ENCODE results near the gene COX6B2.
A peak's percentile ranks its signal among the peaks of the same experiment; 100 is the strongest.

Gene COX6B2

DNA sequence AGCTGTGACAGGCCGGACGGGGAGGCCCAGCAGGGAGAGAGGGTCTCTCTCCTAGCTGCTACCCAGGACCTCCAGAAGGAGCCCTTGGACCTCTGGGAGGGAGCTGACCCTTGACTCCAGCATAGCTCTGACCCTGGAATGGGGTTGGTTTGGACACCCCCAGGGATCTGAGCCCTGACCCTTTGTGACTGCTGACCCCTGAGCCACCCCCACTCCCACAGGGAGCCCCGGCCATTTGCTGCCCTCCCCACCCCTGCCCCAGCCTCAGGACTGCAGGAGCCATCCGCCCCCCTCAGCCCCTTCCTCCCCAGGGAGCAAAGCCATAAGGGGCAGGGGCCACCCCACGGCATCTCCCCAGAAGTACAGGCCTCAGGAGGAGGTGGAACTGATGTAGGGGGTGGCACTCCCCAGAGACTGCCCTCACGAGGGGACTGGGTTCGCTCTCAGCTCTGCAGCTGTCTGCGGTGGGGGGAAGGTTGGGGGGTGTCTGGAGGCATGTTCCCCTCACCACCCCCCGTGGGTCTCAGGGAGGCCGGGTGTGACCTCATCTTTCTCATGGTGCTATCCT lies 7.0 kb downstream of the COX6B2 start:
- peak overlapping the region; percentile 68 for H3K27ac ChIP-seq
- H3K9me3 ChIP-seq (ENCODE audit: severe bottlenecking): no peaks in the 10 kb centered on the region
- no peak overlapping the region for H3K4me3 ChIP-seq (ENCODE audit: low read depth, low read length)
- TF ChIP-seq, protein P1, sequence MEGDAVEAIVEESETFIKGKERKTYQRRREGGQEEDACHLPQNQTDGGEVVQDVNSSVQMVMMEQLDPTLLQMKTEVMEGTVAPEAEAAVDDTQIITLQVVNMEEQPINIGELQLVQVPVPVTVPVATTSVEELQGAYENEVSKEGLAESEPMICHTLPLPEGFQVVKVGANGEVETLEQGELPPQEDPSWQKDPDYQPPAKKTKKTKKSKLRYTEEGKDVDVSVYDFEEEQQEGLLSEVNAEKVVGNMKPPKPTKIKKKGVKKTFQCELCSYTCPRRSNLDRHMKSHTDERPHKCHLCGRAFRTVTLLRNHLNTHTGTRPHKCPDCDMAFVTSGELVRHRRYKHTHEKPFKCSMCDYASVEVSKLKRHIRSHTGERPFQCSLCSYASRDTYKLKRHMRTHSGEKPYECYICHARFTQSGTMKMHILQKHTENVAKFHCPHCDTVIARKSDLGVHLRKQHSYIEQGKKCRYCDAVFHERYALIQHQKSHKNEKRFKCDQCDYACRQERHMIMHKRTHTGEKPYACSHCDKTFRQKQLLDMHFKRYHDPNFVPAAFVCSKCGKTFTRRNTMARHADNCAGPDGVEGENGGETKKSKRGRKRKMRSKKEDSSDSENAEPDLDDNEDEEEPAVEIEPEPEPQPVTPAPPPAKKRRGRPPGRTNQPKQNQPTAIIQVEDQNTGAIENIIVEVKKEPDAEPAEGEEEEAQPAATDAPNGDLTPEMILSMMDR (IDR thresholded peaks at IDR 0.05; ENCODE audit: low read depth, low read length): no peak
- no peak for DNase-seq
- H3K36me3 ChIP-seq: peaks cover 42% of the 10 kb centered on the region
- H3K27me3 ChIP-seq (ENCODE audit: insufficient read depth, low read depth, severe bottlenecking): no peaks in the 10 kb centered on the region

- no peak for DNase-seq
- Histone ChIP-seq H3K27ac (no peak overlapping the region), H3K27me3 (ENCODE audit: insufficient read depth, low read depth, severe bottlenecking) (no peaks in the 10 kb centered on the region), H3K9me3 (ENCODE audit: severe bottlenecking) (no peaks in the 10 kb centered on the region), H3K36me3 (peaks cover 49% of the 10 kb centered on the region), H3K4me3 (ENCODE audit: low read depth, low read length) (no peak overlapping the region)
- TF ChIP-seq, protein P1 (IDR thresholded peaks at IDR 0.05; ENCODE audit: low read depth, low read length): no peak
Measured at GRCh38 chr19:55346725-55347441, 7.6 kb downstream of the COX6B2 start.

DNA sequence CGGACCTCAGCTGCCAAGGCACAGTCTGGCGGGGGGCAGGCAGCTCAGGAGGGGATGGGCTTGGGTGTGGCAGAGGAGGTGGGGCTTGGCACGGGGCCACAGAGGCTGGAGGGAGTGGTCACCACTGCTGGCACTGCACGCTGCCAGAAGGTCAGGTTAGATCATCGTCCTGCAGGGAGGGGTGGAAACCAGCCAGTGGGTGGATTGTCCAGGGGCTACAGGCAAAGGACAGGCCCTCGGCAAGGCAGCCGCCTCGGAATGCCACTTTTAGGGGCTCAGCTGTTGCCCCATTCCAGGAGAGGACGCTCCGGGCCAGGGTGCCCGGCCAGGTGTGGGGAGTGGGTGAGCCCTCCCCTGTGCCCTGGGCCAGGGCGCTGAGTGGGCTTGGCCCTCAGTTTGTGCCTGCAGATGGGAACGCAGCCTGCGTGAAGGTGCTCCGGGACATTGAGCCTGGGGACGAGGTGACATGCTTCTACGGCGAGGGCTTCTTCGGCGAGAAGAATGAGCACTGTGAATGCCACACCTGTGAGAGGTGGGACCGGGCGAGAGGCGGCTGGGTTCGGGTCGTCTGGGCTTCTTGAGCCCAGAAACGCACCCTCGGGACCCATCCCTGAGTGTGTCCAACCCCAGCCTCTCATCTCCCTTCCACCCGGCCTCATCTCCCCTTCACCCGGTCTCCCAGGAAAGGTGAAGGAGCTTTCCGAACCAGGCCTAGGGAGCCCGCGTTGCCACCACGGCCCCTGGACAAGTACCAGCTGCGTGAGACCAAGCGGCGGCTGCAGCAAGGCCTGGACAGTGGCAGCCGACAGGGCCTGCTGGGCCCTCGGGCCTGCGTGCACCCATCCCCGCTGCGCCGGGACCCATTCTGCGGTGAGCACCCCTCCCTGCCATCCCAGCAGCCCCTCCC lies 8.4 kb downstream of the COX6B2 start:
- no peak overlapping the region for H3K27ac ChIP-seq
- H3K4me3 ChIP-seq (ENCODE audit: low read depth, low read length): no peak overlapping the region
- H3K36me3 ChIP-seq: peaks cover 54% of the 10 kb centered on the region
- H3K27me3 ChIP-seq (ENCODE audit: insufficient read depth, low read depth, severe bottlenecking): no peaks in the 10 kb centered on the region
- H3K9me3 ChIP-seq (ENCODE audit: severe bottlenecking): no peaks in the 10 kb centered on the region
- peak; percentile 38 for DNase-seq
- TF ChIP-seq, protein P1 (IDR thresholded peaks at IDR 0.05; ENCODE audit: low read depth, low read length): no peak

- peaks cover 53% of the 10 kb centered on the region for H3K36me3 ChIP-seq
- H3K27me3 ChIP-seq (ENCODE audit: insufficient read depth, low read depth, severe bottlenecking): no peaks in the 10 kb centered on the region
- no peaks in the 10 kb centered on the region for H3K9me3 ChIP-seq (ENCODE audit: severe bottlenecking)
- DNase-seq: no peak
- H3K27ac ChIP-seq: peak overlapping the region; percentile 54
- H3K4me3 ChIP-seq (ENCODE audit: low read depth, low read length): no peak overlapping the region
- TF ChIP-seq, protein P1 (IDR thresholded peaks at IDR 0.05; ENCODE audit: low read depth, low read length): no peak
Measured at GRCh38 chr19:55345101-55345817, 9.3 kb downstream of the COX6B2 start.

DNA sequence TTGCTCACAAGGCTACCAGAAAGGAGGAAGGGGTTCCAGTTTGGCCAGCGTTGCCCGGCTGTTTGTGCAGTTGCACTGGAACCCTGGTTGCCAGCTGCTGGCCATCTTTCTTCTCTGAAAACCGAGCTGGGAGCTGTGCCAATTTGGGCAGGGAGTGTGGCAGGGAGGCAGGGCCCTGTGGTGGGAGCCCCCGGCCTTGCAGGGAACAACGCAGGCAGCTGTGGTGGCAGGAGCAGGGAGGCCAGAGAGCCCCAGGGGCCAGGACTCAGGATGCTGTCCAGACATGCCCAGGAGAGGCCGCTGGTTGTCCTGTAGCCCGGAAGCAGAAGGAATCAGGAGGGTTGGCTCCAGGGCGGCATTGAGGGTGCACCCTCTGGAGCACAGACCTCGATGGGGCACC lies 10.1 kb downstream of the COX6B2 start:
- DNase-seq: no peak
- Histone ChIP-seq H3K27ac (peak overlapping the region; percentile 54), H3K27me3 (ENCODE audit: insufficient read depth, low read depth, severe bottlenecking) (no peaks in the 10 kb centered on the region), H3K36me3 (peaks cover 48% of the 10 kb centered on the region), H3K4me3 (ENCODE audit: low read depth, low read length) (no peak overlapping the region), H3K9me3 (ENCODE audit: severe bottlenecking) (no peaks in the 10 kb centered on the region)
- TF ChIP-seq, protein P1 (IDR thresholded peaks at IDR 0.05; ENCODE audit: low read depth, low read length): no peak

All from WERI-Rb-1 (cell line).